GM12878 (cell line): ENCODE data around the gene KRTAP5-4. TPM values are rescaled to one million over a fixed set of nuclear protein-coding genes. Genes with fewer than 3 reads are reported as not detected.

Experiments used
- ATAC-seq: fragments of 200-7000 bp; cut with Tn5 transposase; 3 replicates; pipeline ENCODE4 v1.9.1; 2020; ENCODE audit warnings: mild to moderate bottlenecking, moderate library complexity
- BruUV-seq: library from RNA; stranded (reverse); fragments of 400-500 nt; replicated peaks from 2 replicates; lab custom pipeline; 2021; lab: Mats Ljungman, UMichigan
- CTCF ChIA-PET: fragments of 300-600 bp; sonication (Branson Sonifier 250); formaldehyde crosslinking; extraction: SDS; loops from one replicate; lab custom pipeline; 2021; ENCODE audit warnings: inconsistent platforms; lab: Yijun Ruan, JAX
- POLR2A ChIA-PET: fragments of 350-600 bp; formaldehyde crosslinking; extraction: SDS; loops from one replicate; lab custom pipeline; 2021; ENCODE audit warnings: inconsistent platforms; lab: Charles Lee
- RAD21 ChIA-PET: fragments of 300-600 bp; sonication (Branson Sonifier 250); formaldehyde crosslinking; loops from one replicate; lab custom pipeline; 2023; ENCODE audit warnings: antibody characterized with exemption; ENCODE audit not compliant: unreplicated experiment; lab: Charles Lee
- SMC1A ChIA-PET: fragments of 300-600 bp; sonication (Branson Sonifier 250); formaldehyde crosslinking; loops from one replicate; lab custom pipeline; 2023; ENCODE audit not compliant: unreplicated experiment, uncharacterized antibody; lab: Charles Lee
- DNase-seq: peaks from one replicate; pipeline ENCODE4 v3.0.0-alpha.2; 2011; ENCODE audit warnings: low read depth, low spot score
- FAIRE-seq: peaks from 3 replicates; lab custom pipeline; 2011; peaks lifted over from hg19 to GRCh38; lab: Jason Lieb, UNC
- H2AFZ ChIP-seq: 2 replicates; pipeline ENCODE4 v1.6.0; 2011; ENCODE audit warnings: low read depth, low read length, control low read depth; ENCODE audit not compliant: control insufficient read depth
- H3K27ac ChIP-seq: 2 replicates; pipeline ENCODE4 v1.5.1; 2011; ENCODE audit warnings: control low read depth; ENCODE audit not compliant: control insufficient read depth, insufficient read depth
- H3K27me3 ChIP-seq, 2 experiments: replicated peaks in 1 of 2; 2 replicates each; pipeline versions ENCODE4 v1.6.0 to v1.6.1; 2011; ENCODE audit warnings: low read length in 1 of 2; ENCODE audit not compliant: control insufficient read depth in 2 of 2, insufficient read depth in 2 of 2
- H3K36me3 ChIP-seq, 2 experiments: 2 replicates each; pipeline ENCODE4 v1.5.1; 2011; ENCODE audit warnings: low read length in 1 of 2; ENCODE audit not compliant: control insufficient read depth in 2 of 2, insufficient read depth in 2 of 2
- H3K4me1 ChIP-seq: 2 replicates; pipeline ENCODE4 v1.6.1; 2011; ENCODE audit warnings: mild to moderate bottlenecking, low read length, moderate library complexity, mixed read lengths; ENCODE audit not compliant: control insufficient read depth, insufficient read depth
- H3K4me2 ChIP-seq: 2 replicates; pipeline ENCODE4 v1.6.0; 2011; ENCODE audit warnings: control low read depth; ENCODE audit not compliant: control insufficient read depth, insufficient read depth
- H3K4me3 ChIP-seq: fragments of 200-600 bp; sonication (generic); 2 replicates; pipeline ENCODE4 v1.5.1; 2016
- H3K79me2 ChIP-seq: 2 replicates; pipeline ENCODE4 v1.6.0; 2011; ENCODE audit warnings: low read length; ENCODE audit not compliant: control insufficient read depth, insufficient read depth
- H3K9ac ChIP-seq: 2 replicates; pipeline ENCODE4 v1.8.0; 2011; ENCODE audit warnings: low read length, control low read depth, mixed read lengths; ENCODE audit not compliant: control insufficient read depth, insufficient read depth
- H3K9me3 ChIP-seq: replicated peaks from 3 replicates; pipeline ENCODE4 v1.5.1; 2011; ENCODE audit warnings: mild to moderate bottlenecking, low read length; ENCODE audit not compliant: control insufficient read depth, insufficient read depth
- H4K20me1 ChIP-seq: 2 replicates; pipeline ENCODE4 v1.6.0; 2011; ENCODE audit not compliant: control insufficient read depth, insufficient read depth
- GATAD2B ChIP-seq: fragments of 450-650 bp; conservative IDR thresholded peaks from 2 replicates; pipeline ENCODE4 v1.6.1; 2017; ENCODE audit warnings: low read depth, mild to moderate bottlenecking, moderate library complexity
- HDAC6 ChIP-seq: fragments of 200-600 bp; sonication (generic); IDR thresholded peaks from one replicate; pipeline ENCODE4 v1.8.0; 2017; ENCODE audit warnings: antibody characterized with exemption; ENCODE audit not compliant: unreplicated experiment
- HDGF ChIP-seq: fragments of 450-650 bp; IDR thresholded peaks from 2 replicates; pipeline ENCODE4 v1.6.1; 2016; ENCODE audit warnings: antibody characterized with exemption
- IRF3 ChIP-seq: fragments of 450-650 bp; IDR thresholded peaks from 2 replicates; pipeline ENCODE4 v1.6.1; 2014; ENCODE audit warnings: mild to moderate bottlenecking
- MAX ChIP-seq: IDR thresholded peaks from 2 replicates; pipeline ENCODE4 v1.6.1; 2012; ENCODE audit warnings: low read depth, low read length, improper control_type of control experiment
- NFIC ChIP-seq: IDR thresholded peaks from 2 replicates; pipeline ENCODE4 v1.6.1; 2012; ENCODE audit warnings: low read depth, mild to moderate bottlenecking, inconsistent platforms, low read length, moderate library complexity
- NFYA ChIP-seq: IDR thresholded peaks from 2 replicates; pipeline ENCODE4 v1.6.1; 2011; ENCODE audit warnings: low read depth, mild to moderate bottlenecking, low read length, improper control_type of control experiment, borderline replicate concordance
- PML ChIP-seq: IDR thresholded peaks from 2 replicates; pipeline ENCODE4 v1.6.1; 2012; ENCODE audit warnings: low read length, inconsistent platforms
- POLR2A ChIP-seq: IDR thresholded peaks from 2 replicates; pipeline ENCODE4 v1.6.1; 2011; ENCODE audit warnings: low read depth, mild to moderate bottlenecking, low read length
- RELA ChIP-seq: fragments of 450-650 bp; IDR thresholded peaks from 2 replicates; pipeline ENCODE4 v1.8.0; 2014; ENCODE audit warnings: borderline replicate concordance; ENCODE audit not compliant: partially characterized antibody
- STAT3 ChIP-seq: IDR thresholded peaks from 2 replicates; pipeline ENCODE4 v1.6.1; 2011; ENCODE audit warnings: low read depth, low read length, improper control_type of control experiment
- TBL1XR1 ChIP-seq: IDR thresholded peaks from 2 replicates; pipeline ENCODE4 v1.6.1; 2012; ENCODE audit warnings: low read depth, low read length, improper control_type of control experiment
- TCF3 ChIP-seq: IDR thresholded peaks from 2 replicates; pipeline ENCODE4 v1.6.1; 2012; ENCODE audit warnings: low read depth, mild to moderate bottlenecking, low read length, borderline replicate concordance; ENCODE audit not compliant: insufficient read depth
- TCF7 ChIP-seq: IDR thresholded peaks from 2 replicates; pipeline ENCODE4 v1.6.1; 2014; ENCODE audit warnings: antibody characterized with exemption, borderline replicate concordance
- ZNF592 ChIP-seq: fragments of 450-650 bp; IDR thresholded peaks from 2 replicates; pipeline ENCODE4 v1.6.1; 2017; ENCODE audit warnings: mild to moderate bottlenecking, moderate library complexity
- ZNF622 ChIP-seq: fragments of 450-650 bp; IDR thresholded peaks from 2 replicates; pipeline ENCODE4 v1.6.1; 2017; ENCODE audit warnings: mild to moderate bottlenecking, inconsistent platforms
- WGBS: methylation state at CpG from one replicate; pipeline ENCODE4 v1.1.6; 2016; ENCODE audit warnings: low lambda C conversion rate; ENCODE audit not compliant: insufficient replicate concordance, insufficient coverage; ENCODE audit errors: missing lambda C conversion rate; 5-methylcytosine and 5-hydroxymethylcytosine counted together
- in situ Hi-C: fragments of 300-500 bp; cut with MboI; formaldehyde crosslinking; loops from 9 replicates; pipeline ENCODE4 v1.14.3; 2018; ENCODE audit warnings: mixed read lengths
- intact Hi-C: fragments of 100-400 bp; cut with micrococcal nuclease; formaldehyde crosslinking; loops from one replicate; pipeline ENCODE4 v1.14.2; 2022; ENCODE audit not compliant: unreplicated experiment
- polyA plus RNA-seq, 11 experiments: library from polyadenylated mRNA; depleted of rRNA in 4 of 11; unstranded in 6 of 11; stranded (reverse) in 5 of 11; fragments of >200 nt; fragmentation: Nextera tagmentation in 4 of 11; fragmentation: Illumina TruSeq in 1 of 11; extraction: Ambion mirVana in 4 of 11; extraction: Trizol in 1 of 11; gene quantifications; 1 replicate in 1 of 11; 2 replicates in 10 of 11; pipeline versions ENCODE4 v1.2.1 to v1.2.3, GENCODE V29; 2011 to 2016; ENCODE audit warnings: inconsistent platforms in 2 of 11, missing spikeins in 2 of 11, low read depth in 1 of 11
- total RNA-seq, 4 experiments: library from RNA; depleted of rRNA in 3 of 4; stranded (reverse); fragments of >200 nt in 3 of 4; fragmentation: Illumina TruSeq in 1 of 4; extraction: Trizol in 1 of 4; gene quantifications; 2 replicates each; pipeline versions ENCODE4 v1.2.1 to v1.2.3, GENCODE V29; 2013 to 2021

The KRTAP5-4 gene
- total and polyA plus RNA-seq, 10 of the 15 experiments (the other 5 are each of a cell fraction or from before 2014, with no cell fraction given), result not detected

- no peaks in the 10 kb centered on the region for H3K79me2 ChIP-seq
- RAD21 ChIA-PET, result no interaction called here
- no peaks in the 10 kb centered on the region for H4K20me1 ChIP-seq
- 13% methylated on average over 4 of the region's 8 CpGs for WGBS
- H2AFZ ChIP-seq, result no peak overlapping the region
- no peaks in the 10 kb centered on the region for H3K9me3 ChIP-seq
- CTCF ChIA-PET, result no interaction called here
- H3K27me3 ChIP-seq, result no peaks in the 10 kb centered on the region; a peak in 1 of 4 replicates
- no TSS peak for BruUV-seq
- POLR2A ChIA-PET, result no interaction called here
- H3K36me3 ChIP-seq, result no peaks in the 10 kb centered on the region
- no peaks in the 10 kb centered on the region for H3K4me1 ChIP-seq
- SMC1A ChIA-PET, result no interaction called here
- TF ChIP-seq ZNF592, result no peak
- TF ChIP-seq TBL1XR1, result no peak
- no peak for TF ChIP-seq NFIC
- TF ChIP-seq PML, result no peak
- no peak for TF ChIP-seq GATAD2B
- TF ChIP-seq RELA, result no peak
- no peak for TF ChIP-seq TCF7
- TF ChIP-seq IRF3, result no peak
- no peak for TF ChIP-seq HDGF
- no peak for TF ChIP-seq POLR2A
- TF ChIP-seq NFYA, result no peak
- TF ChIP-seq HDAC6, result no peak
- no peak for TF ChIP-seq STAT3
- no peak for TF ChIP-seq MAX
- TF ChIP-seq ZNF622, result no peak
- no peak for TF ChIP-seq TCF3
- no peak overlapping the region for H3K4me3 ChIP-seq
- FAIRE-seq, result no peak
- no peak overlapping the region for H3K4me2 ChIP-seq
- in situ Hi-C loops (no loop called here), intact Hi-C loops (no loop called here)
- no peak for DNase-seq
- H3K27ac ChIP-seq, result no peak overlapping the region
- no peak for ATAC-seq
- no peak overlapping the region for H3K9ac ChIP-seq
These were observed 43.4 kb upstream of the KRTAP5-4 start for GRCh38 chr11:1665313-1665712.
